GM12801 (cell line): ENCODE measurements around the gene NF1.

Source experiments
- TF ChIP-seq, protein P1 (sequence below): IDR thresholded peaks from one replicate; pipeline ENCODE4 v1.5.1; 2011; ENCODE audit warnings: control low read depth; ENCODE audit not compliant: insufficient read length; ENCODE audit errors: extremely low read depth

The NF1 gene

DNA sequence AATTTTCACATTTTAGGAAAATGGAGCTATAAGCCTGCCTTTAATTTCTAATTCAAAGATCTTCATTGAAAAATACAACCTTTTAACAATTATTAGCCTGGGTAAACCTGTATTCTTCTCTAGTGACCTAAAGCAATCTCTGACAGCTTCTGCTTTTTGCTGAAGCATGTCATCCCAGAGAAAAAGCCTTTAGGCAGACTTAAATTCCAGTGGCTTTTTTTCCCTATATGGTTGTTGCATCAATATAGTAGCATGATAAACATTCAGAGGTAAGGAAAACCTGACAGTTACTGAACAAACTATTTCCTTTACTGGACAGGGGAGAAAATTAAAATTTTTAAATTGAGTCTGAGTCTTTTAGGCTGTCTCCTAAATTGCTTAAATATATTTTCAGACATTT is 234.4 kb downstream of the NF1 start:
- TF ChIP-seq, protein P1, sequence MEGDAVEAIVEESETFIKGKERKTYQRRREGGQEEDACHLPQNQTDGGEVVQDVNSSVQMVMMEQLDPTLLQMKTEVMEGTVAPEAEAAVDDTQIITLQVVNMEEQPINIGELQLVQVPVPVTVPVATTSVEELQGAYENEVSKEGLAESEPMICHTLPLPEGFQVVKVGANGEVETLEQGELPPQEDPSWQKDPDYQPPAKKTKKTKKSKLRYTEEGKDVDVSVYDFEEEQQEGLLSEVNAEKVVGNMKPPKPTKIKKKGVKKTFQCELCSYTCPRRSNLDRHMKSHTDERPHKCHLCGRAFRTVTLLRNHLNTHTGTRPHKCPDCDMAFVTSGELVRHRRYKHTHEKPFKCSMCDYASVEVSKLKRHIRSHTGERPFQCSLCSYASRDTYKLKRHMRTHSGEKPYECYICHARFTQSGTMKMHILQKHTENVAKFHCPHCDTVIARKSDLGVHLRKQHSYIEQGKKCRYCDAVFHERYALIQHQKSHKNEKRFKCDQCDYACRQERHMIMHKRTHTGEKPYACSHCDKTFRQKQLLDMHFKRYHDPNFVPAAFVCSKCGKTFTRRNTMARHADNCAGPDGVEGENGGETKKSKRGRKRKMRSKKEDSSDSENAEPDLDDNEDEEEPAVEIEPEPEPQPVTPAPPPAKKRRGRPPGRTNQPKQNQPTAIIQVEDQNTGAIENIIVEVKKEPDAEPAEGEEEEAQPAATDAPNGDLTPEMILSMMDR, result no peak

DNA sequence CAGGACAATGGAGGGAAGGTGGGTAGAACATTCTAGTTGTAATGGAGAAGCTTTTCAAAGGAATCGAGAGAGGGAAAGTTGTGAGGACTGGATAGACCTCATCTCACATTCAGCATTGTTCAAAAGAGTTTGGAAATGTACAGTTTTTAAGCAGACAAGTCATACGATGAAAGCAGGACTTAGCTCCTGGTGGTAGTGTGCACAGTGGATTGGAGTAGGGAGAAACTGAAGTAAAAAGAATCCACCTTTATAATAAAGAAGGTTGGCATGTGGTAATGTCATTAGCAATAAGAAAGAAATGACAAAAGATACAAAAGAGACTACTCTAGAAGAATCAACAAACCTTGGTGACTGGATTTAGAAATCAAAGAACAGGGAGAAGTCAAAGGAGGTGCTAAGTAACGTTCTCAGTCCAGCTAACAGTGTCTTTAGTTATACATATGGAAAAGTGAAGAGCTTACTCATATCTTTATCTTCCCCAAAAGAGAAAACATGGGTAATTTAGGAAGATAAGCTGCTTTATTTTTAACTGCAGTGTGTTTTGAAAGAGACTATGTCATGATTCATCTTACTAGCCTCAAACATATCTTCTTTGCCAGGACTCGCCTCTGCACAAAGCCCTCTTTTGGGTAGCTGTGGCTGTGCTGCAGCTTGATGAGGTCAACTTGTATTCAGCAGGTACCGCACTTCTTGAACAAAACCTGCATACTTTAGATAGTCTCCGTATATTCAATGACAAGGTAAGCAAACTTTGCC is 245.3 kb downstream of the NF1 start:
- TF ChIP-seq, protein P1, result no peak

DNA sequence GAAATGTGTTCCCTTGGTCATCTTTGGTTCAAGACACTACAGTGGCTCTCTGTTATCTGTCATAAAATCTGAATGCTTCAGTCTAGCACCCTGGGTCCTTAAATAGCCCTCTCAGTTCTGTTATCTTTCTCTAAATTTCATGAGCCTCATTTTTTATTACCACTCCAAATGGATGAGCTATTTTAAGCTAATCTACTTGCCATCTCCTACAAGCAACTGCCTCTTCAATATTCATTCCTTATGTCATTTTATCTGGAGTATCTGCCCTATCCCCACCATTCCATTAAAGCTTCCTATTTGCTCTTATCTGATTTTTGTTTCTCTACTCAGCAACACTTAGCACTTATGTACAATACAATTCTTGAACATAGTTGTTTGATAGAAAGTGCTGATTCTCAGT is 254.7 kb downstream of the NF1 start:
- TF ChIP-seq, protein P1, result no peak

DNA sequence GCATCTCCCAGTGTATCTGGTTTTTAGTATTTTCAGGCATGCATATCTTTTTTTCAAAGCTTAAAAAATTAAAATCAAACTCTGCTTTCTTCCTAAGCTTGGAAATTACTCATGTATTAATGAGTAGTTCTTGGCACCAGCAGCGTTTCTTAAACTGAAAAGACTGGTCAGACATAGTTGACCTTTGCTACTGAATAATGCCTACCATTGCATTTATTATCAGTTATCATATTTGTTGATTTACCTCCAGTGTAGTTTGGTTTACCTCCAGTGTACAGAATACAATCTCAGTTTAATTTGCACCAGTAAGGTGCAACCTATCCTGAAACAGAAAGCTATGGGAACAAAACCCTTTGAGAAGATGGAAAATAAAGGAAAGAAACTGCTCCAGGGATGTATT is 261.2 kb downstream of the NF1 start:
- TF ChIP-seq, protein P1, result no peak

DNA sequence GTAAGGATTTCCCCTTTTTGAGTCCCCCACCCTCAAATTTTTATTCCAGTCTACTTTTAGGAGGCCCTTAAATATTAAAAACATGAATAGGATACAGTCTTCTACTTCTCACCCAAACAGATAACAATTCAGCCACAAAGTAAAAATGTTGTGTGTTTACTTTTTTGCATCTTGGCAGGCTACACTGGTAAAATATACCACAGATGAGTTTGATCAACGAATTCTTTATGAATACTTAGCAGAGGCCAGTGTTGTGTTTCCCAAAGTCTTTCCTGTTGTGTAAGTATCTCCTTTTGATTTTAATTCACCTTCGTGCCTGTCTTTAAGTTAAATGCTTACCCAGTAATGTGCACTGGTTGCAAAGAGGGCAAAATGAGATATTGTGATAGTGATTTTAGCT is 262.3 kb downstream of the NF1 start:
- TF ChIP-seq, protein P1, result no peak

DNA sequence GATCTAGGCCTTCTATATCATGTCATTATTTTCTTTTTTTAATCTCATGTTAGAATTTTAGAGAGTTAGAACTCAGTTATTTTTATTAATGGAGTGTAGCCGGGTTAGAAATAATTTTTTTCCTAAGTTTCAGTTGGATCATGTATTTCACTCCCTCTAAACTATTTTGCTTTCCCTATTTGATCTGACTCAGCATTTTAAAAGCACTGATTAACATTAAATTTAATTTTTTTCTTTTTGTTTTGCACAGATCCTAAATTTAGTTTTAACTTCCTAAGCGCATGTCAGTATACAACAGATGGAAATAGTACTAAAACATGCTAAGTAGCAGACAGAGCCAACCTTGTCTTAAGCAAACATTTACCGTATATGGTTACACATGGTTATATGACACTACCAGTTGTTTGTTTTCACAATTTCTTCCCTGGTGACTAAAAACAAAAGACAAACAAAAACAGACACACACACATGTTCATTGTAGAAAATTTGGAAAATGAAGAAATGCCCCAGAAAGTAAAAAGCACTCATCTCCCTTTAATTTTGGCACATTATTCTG is 263.1 kb downstream of the NF1 start:
- TF ChIP-seq, protein P1, result no peak

DNA sequence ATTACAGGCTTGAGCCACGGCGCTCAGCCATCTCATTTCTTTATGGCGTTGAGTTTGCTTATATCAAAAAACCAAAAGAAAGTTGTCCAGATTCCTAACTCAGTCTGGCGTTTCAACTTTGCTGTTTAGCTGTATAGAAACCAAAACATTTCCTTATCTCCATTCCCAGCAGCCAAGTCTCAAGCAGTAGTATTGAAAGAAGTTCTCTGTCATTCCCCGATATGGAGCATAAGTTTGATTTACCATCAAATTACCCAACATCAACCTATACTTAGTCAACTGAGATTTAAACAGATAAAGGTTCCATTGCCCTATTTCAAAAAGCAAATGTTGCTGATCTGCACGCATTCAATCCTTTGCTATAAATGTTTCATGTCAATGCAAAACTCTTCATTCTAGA is 269.2 kb downstream of the NF1 start:
- TF ChIP-seq, protein P1, result no peak
